ENCODE results near the gene PHKB.
A peak's percentile ranks its signal among the peaks of the same experiment; 100 is the strongest.

Gene PHKB

GRCh38 chr16:47732523-47733111, 271.5 kb downstream of the PHKB start:
- peak; percentile 96 for ATAC-seq
- TF ChIP-seq ZNF565 (CRISPR knock-in tag; conservative IDR thresholded peaks at IDR 0.05; ENCODE audit: low read depth) (no peak), OSR1 (CRISPR knock-in tag; IDR thresholded peaks at IDR 0.05) (no peak), CSDC2 (CRISPR knock-in tag; IDR thresholded peaks at IDR 0.05) (no peak), ZFP3 (CRISPR knock-in tag; IDR thresholded peaks at IDR 0.05) (no peak)

GRCh38 chr16:47734081-47734857, 273.1 kb downstream of the PHKB start:
- TF ChIP-seq PPARA (CRISPR knock-in tag; IDR thresholded peaks at IDR 0.05; ENCODE audit: borderline replicate concordance): no peak
- ATAC-seq: no peak

- no peak for ATAC-seq
- TF ChIP-seq CSRNP3 (CRISPR knock-in tag; IDR thresholded peaks at IDR 0.05) (no peak), SNAI2 (CRISPR knock-in tag; IDR thresholded peaks at IDR 0.05) (no peak), ZNF565 (CRISPR knock-in tag; conservative IDR thresholded peaks at IDR 0.05; ENCODE audit: low read depth) (no peak)
Observed at GRCh38 chr16:47734987-47735594, 274.0 kb downstream of the PHKB start.

GRCh38 chr16:47750371-47750770, 289.2 kb downstream of the PHKB start:
- no peak for TF ChIP-seq ZNF70 (CRISPR knock-in tag; IDR thresholded peaks at IDR 0.05)
- TF ChIP-seq ZNF565 (CRISPR knock-in tag; conservative IDR thresholded peaks at IDR 0.05; ENCODE audit: low read depth): no peak
- no peak for TF ChIP-seq ZFP3 (CRISPR knock-in tag; IDR thresholded peaks at IDR 0.05)
- TF ChIP-seq CREB5 (CRISPR knock-in tag; IDR thresholded peaks at IDR 0.05; ENCODE audit: low read depth): no peak
- no peak for TF ChIP-seq ISL1 (CRISPR knock-in tag; IDR thresholded peaks at IDR 0.05)
- no peak for TF ChIP-seq CSRNP3 (CRISPR knock-in tag; IDR thresholded peaks at IDR 0.05)
- TF ChIP-seq OSR1 (CRISPR knock-in tag; IDR thresholded peaks at IDR 0.05): no peak
- TF ChIP-seq TSHZ2 (CRISPR knock-in tag; IDR thresholded peaks at IDR 0.05): no peak
- TF ChIP-seq TOX (CRISPR knock-in tag; IDR thresholded peaks at IDR 0.05; ENCODE audit: borderline replicate concordance): no peak
- TF ChIP-seq ZC3H10 (CRISPR knock-in tag; IDR thresholded peaks at IDR 0.05): no peak
- TF ChIP-seq POU6F1 (CRISPR knock-in tag; IDR thresholded peaks at IDR 0.05; ENCODE audit: borderline replicate concordance, low read depth): no peak
- no peak for TF ChIP-seq BACH2 (CRISPR knock-in tag; IDR thresholded peaks at IDR 0.05; ENCODE audit: borderline replicate concordance)
- TF ChIP-seq ESRRG (CRISPR knock-in tag; IDR thresholded peaks at IDR 0.05): no peak
- no peak for TF ChIP-seq ZNF8 (CRISPR knock-in tag; IDR thresholded peaks at IDR 0.05)
- TF ChIP-seq RARB (CRISPR knock-in tag; IDR thresholded peaks at IDR 0.05): no peak
- TF ChIP-seq ARNTL (CRISPR knock-in tag; IDR thresholded peaks at IDR 0.05; ENCODE audit: borderline replicate concordance, low read depth): no peak
- TF ChIP-seq ZFP30 (CRISPR knock-in tag; IDR thresholded peaks at IDR 0.05): no peak
- TF ChIP-seq SNAI2 (CRISPR knock-in tag; IDR thresholded peaks at IDR 0.05): no peak
- TF ChIP-seq CSDC2 (CRISPR knock-in tag; IDR thresholded peaks at IDR 0.05): no peak
- no peak for TF ChIP-seq PPARA (CRISPR knock-in tag; IDR thresholded peaks at IDR 0.05; ENCODE audit: borderline replicate concordance)

More at GRCh38 chr16:47750371-47750770, 289.2 kb downstream of the PHKB start:
- no peak for ATAC-seq

Measured in SK-N-SH treated with all-trans-retinoic acid at 6 μM for 48 hours (cell line).